HEK293T (cell line): ENCODE measurements around the gene BRINP3.

Experiments used
- CTCF ChIA-PET: fragments of 350-600 bp; formaldehyde crosslinking; extraction: SDS; loops from one replicate; lab custom pipeline; 2021; ENCODE audit warnings: antibody characterized with exemption, inconsistent platforms; lab: Yijun Ruan, JAX
- POLR2A ChIA-PET: fragments of 350-600 bp; formaldehyde crosslinking; extraction: SDS; loops from one replicate; lab custom pipeline; 2020; ENCODE audit warnings: antibody characterized with exemption, inconsistent platforms; lab: Yijun Ruan, JAX
- DNase-seq: peaks from one replicate; pipeline ENCODE4 v3.0.0; 2012; ENCODE audit warnings: mixed read lengths; ENCODE audit errors: extremely low spot score
- ARNT ChIP-seq: fragments of 450-650 bp; IDR thresholded peaks from 2 replicates; pipeline ENCODE4 v1.6.1; 2017; ENCODE audit warnings: mild to moderate bottlenecking
- BHLHE40 ChIP-seq: fragments of 450-650 bp; IDR thresholded peaks from 2 replicates; pipeline ENCODE4 v1.6.1; 2016; ENCODE audit warnings: mild to moderate bottlenecking, moderate library complexity, borderline replicate concordance
- CTBP1 ChIP-seq: fragments of 450-650 bp; IDR thresholded peaks from 2 replicates; pipeline ENCODE4 v1.6.1; 2016; ENCODE audit warnings: borderline replicate concordance
- ELF4 ChIP-seq: fragments of 450-650 bp; IDR thresholded peaks from 2 replicates; pipeline ENCODE4 v1.6.1; 2017; ENCODE audit warnings: antibody characterized with exemption
- FOXA1 ChIP-seq: fragments of 450-650 bp; IDR thresholded peaks from 2 replicates; pipeline ENCODE4 v1.6.1; 2016; ENCODE audit warnings: mild to moderate bottlenecking
- FOXK2 ChIP-seq: fragments of 450-650 bp; IDR thresholded peaks from 2 replicates; pipeline ENCODE4 v1.6.1; 2016; ENCODE audit warnings: mild to moderate bottlenecking
- FOXM1 ChIP-seq: fragments of 450-650 bp; IDR thresholded peaks from 2 replicates; pipeline ENCODE4 v1.6.1; 2017; ENCODE audit warnings: mild to moderate bottlenecking, borderline replicate concordance
- HDGF ChIP-seq: fragments of 450-650 bp; IDR thresholded peaks from 2 replicates; pipeline ENCODE4 v1.6.1; 2017; ENCODE audit warnings: antibody characterized with exemption, borderline replicate concordance
- L3MBTL2 ChIP-seq: fragments of 450-650 bp; conservative IDR thresholded peaks from 2 replicates; pipeline ENCODE4 v1.6.1; 2016; ENCODE audit warnings: mild to moderate bottlenecking
- LEF1 ChIP-seq: fragments of 450-650 bp; IDR thresholded peaks from 2 replicates; pipeline ENCODE4 v1.6.1; 2017; ENCODE audit warnings: mild to moderate bottlenecking, borderline replicate concordance
- NFRKB ChIP-seq: fragments of 450-650 bp; IDR thresholded peaks from 2 replicates; pipeline ENCODE4 v1.6.1; 2016; ENCODE audit warnings: mild to moderate bottlenecking, moderate library complexity
- SP1 ChIP-seq: fragments of 450-650 bp; IDR thresholded peaks from 2 replicates; pipeline ENCODE4 v1.6.1; 2017
- SUZ12 ChIP-seq: fragments of 450-650 bp; IDR thresholded peaks from 2 replicates; pipeline ENCODE4 v1.6.1; 2016; ENCODE audit warnings: mild to moderate bottlenecking
- TARDBP ChIP-seq: fragments of 450-650 bp; IDR thresholded peaks from 2 replicates; pipeline ENCODE4 v1.6.1; 2016
- ZNF384 ChIP-seq: fragments of 450-650 bp; IDR thresholded peaks from 2 replicates; pipeline ENCODE4 v1.6.1; 2016
- TF ChIP-seq, protein P1 (sequence below): fragments of 450-650 bp; IDR thresholded peaks from 2 replicates; pipeline ENCODE4 v1.6.1; 2016

BRINP3 gene

GRCh38 chr1:190365283-190365682 lies 112.4 kb downstream of the BRINP3 start:
- ChIA-PET POLR2A (no interaction called here), CTCF (no interaction called here)
- no peak for DNase-seq
- no peak for TF ChIP-seq SP1
- no peak for TF ChIP-seq HDGF
- TF ChIP-seq ELF4, result no peak

- CTCF ChIA-PET, result no interaction called here
- no peak for DNase-seq
- POLR2A ChIA-PET, result no interaction called here
- no peak for TF ChIP-seq FOXM1
- no peak for TF ChIP-seq NFRKB
- TF ChIP-seq HDGF, result no peak
- TF ChIP-seq ELF4, result no peak
- TF ChIP-seq CTBP1, result no peak
- TF ChIP-seq SUZ12, result no peak
- no peak for TF ChIP-seq FOXK2
These were observed 124.0 kb downstream of the BRINP3 start for GRCh38 chr1:190353538-190354101.

- no peak for DNase-seq
- ChIA-PET CTCF (no interaction called here), POLR2A (no interaction called here)
- TF ChIP-seq CTBP1 (no peak), BHLHE40 (no peak), SUZ12 (no peak), HDGF (no peak), ELF4 (no peak), ZNF384 (no peak), L3MBTL2 (no peak), NFRKB (no peak), FOXA1 (no peak), FOXK2 (no peak), SP1 (no peak), FOXM1 (no peak), ARNT (no peak), LEF1 (no peak), TARDBP (no peak)
- TF ChIP-seq, protein P1, sequence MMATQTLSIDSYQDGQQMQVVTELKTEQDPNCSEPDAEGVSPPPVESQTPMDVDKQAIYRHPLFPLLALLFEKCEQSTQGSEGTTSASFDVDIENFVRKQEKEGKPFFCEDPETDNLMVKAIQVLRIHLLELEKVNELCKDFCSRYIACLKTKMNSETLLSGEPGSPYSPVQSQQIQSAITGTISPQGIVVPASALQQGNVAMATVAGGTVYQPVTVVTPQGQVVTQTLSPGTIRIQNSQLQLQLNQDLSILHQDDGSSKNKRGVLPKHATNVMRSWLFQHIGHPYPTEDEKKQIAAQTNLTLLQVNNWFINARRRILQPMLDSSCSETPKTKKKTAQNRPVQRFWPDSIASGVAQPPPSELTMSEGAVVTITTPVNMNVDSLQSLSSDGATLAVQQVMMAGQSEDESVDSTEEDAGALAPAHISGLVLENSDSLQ, result no peak
These were observed 133.2 kb downstream of the BRINP3 start for GRCh38 chr1:190344454-190344853.

DNA sequence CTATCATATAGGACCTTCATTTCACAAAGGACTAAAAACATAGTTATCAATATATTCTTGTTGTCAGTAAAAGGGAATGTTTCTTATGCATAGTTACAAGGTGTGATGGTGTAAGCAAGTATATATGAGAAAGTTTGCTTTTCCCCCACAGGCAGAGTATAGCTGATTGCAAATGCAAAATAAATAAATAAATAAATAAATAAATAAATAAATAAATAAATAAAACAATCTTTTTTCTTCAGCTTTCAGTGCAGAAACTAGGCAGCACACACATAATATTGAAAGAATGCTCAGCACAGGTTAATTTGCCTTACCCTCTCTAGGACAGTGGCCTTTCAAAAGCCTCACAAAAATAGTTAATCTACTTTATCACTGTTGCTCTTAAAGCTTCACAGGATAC lies 138.8 kb downstream of the BRINP3 start:
- no peak for TF ChIP-seq SUZ12
- ChIA-PET POLR2A (no interaction called here), CTCF (no interaction called here)
- no peak for DNase-seq

- no peak for TF ChIP-seq TARDBP
- no peak for TF ChIP-seq SUZ12
- no peak for TF ChIP-seq CTBP1
- TF ChIP-seq SP1, result no peak
- no peak for TF ChIP-seq BHLHE40
- no peak for TF ChIP-seq NFRKB
- TF ChIP-seq ZNF384, result no peak
- no peak for TF ChIP-seq ARNT
- TF ChIP-seq HDGF, result no peak
- CTCF ChIA-PET, result no interaction called here
- no peak for DNase-seq
- POLR2A ChIA-PET, result no interaction called here
These were observed 148.8 kb downstream of the BRINP3 start for GRCh38 chr1:190328871-190329270.

GRCh38 chr1:190328361-190328760 lies 149.3 kb downstream of the BRINP3 start:
- DNase-seq, result no peak
- TF ChIP-seq, protein P1, result no peak
- TF ChIP-seq BHLHE40 (no peak), FOXM1 (no peak)
- CTCF ChIA-PET, result no interaction called here
- POLR2A ChIA-PET, result no interaction called here

DNA sequence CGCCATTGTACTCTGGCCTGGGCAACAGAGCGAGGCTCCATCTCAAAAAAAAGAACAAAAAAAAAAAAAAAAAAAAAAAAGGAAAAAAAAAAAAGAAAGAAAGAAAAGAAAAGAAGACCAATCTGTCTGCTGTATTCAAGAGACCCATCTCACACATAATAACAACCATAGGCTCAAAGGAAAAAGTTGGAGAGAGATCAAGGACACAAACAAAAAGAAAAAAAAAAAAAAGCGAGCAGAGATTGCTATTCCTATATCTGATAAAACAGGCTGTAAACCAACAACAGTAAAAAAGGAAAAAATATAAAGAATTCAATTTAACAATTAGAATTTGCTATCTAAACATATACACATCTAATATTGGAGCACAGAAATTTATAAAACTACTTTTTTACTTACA lies 150.4 kb downstream of the BRINP3 start:
- no peak for TF ChIP-seq LEF1
- no peak for TF ChIP-seq L3MBTL2
- TF ChIP-seq NFRKB, result no peak
- TF ChIP-seq ZNF384, result no peak
- TF ChIP-seq SUZ12, result no peak
- no peak for TF ChIP-seq FOXK2
- no peak for TF ChIP-seq FOXM1
- no peak for TF ChIP-seq HDGF
- no peak for TF ChIP-seq BHLHE40
- no peak for TF ChIP-seq FOXA1
- TF ChIP-seq, protein P1, result no peak
- TF ChIP-seq CTBP1, result no peak
- no peak for TF ChIP-seq ARNT
- no peak for TF ChIP-seq SP1
- no peak for TF ChIP-seq TARDBP
- TF ChIP-seq ELF4, result no peak
- ChIA-PET POLR2A (no interaction called here), CTCF (interaction anchor here (0.7 kb wide), 1 partner anchor 1992 kb away, joined by 5 read pairs; no protein-coding TSS in a partner anchor)
- no peak for DNase-seq
